ENCODE measurements around the gene YTHDC2. TPM values are rescaled to one million over a fixed set of nuclear protein-coding genes. Genes with fewer than 3 reads are reported as not detected.
"Not testable (repeated sequence)": the region's sequence is repeated elsewhere in the genome, so short reads cannot be mapped to it uniquely, and the experiment has no call there.

The YTHDC2 gene
- total RNA-seq, 1 experiment from 2014 or later, result 3.4 TPM

DNA sequence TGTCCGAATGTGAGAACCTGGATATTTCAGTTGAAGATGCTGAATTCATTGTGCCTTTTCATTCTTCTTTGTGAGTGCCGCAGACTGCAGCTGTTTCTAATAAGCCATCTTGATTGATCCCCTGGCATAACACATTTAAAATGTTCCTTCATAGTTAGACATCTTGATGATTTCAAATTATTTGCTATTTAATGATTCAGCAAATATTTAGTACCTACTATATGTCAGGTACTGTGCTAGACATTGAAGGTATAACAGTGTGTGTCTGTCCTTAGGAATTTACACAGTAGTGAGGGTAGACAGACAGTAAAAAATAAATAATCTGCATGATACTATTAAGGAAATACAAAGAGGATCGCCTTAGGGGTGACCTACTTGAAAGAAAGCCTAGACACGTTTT is 61.6 kb downstream of the YTHDC2 start:
- no peak for DNase-seq (ENCODE audit: low read depth)
- in situ Hi-C loops (cut with HindIII; ENCODE audit: low pct_unique_long_range_greater_than_20kb, low sequenced_read_pairs), result no loop called here

DNA sequence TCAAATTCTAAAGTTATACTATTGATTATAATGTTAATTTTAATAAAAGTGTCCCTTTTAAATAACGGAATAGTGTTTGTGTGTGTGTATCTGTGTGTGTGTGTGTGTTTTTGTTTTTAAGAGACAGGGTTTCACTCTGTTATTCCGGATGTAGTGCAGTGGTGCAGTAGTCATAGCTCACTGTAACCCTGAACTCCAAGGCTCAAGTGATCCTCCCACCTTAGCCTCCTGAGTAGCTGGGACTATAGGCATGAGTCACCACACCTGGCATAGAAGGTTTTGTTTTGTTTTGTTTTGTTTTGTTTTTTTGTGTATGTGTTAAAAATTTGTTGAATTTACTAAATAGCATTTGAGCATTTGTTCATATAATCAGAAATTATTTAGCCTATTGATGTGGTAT is 64.6 kb downstream of the YTHDC2 start:
- no peak for DNase-seq (ENCODE audit: low read depth)
- in situ Hi-C loops (cut with HindIII; ENCODE audit: low pct_unique_long_range_greater_than_20kb, low sequenced_read_pairs), result no loop called here

DNA sequence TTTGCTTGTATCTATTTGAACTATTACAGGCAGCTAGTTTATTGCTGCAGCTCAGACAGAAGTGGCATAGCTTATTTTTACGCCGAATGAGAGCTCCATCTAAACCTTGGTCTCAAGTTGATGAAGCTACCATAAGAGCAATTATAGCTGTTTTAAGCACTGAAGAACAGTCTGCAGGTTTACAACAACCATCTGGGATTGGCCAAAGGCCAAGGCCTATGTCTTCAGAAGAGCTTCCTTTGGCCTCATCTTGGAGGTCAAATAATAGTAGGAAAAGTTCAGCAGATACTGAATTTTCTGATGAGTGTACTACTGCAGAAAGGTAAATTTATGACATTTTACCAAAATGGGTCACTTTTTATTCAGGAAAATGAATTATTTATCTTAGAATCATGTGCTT is 67.9 kb downstream of the YTHDC2 start:
- DNase-seq (ENCODE audit: low read depth), result no peak
- in situ Hi-C loops (cut with HindIII; ENCODE audit: low pct_unique_long_range_greater_than_20kb, low sequenced_read_pairs), result no loop called here

DNA sequence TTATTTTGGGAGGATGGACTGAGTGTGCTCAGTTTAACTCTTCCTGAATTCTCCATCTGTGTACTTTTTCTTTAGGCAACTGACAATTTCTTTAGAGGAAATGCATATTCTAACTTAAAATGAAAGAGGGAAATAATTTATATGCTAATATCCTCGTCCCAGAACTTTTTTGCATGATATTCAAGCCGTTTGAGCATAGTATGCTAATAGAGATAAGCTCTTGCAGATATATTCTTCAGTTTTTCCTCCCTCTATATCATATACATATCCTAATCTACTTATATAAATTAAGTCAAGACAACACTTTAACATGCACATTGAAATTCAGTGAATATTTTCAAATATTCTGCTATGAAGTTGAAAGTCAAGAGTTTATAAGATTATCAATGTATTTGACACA is 84.7 kb downstream of the YTHDC2 start:
- no peak for DNase-seq (ENCODE audit: low read depth)
- in situ Hi-C loops (cut with HindIII; ENCODE audit: low pct_unique_long_range_greater_than_20kb, low sequenced_read_pairs), result no loop called here

DNA sequence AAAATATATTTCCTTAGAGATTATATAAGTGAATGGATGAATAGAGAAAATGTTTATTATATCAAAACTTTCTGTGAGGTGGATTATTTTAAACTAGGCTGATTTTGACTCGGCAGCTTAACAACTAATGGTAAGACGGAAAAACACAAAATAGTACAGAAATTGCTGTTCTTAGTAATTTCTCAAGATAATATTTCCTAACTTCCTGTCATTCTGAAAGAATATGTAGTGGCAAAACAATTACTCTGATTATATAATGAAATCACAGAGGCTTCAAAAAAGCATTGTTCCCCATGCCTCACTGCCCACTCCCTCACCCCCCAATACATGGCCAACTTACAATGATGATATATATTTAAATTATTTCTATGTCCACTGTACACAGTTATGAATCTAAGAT is 85.4 kb downstream of the YTHDC2 start:
- no peak for DNase-seq (ENCODE audit: low read depth)
- in situ Hi-C loops (cut with HindIII; ENCODE audit: low pct_unique_long_range_greater_than_20kb, low sequenced_read_pairs), result no loop called here

DNA sequence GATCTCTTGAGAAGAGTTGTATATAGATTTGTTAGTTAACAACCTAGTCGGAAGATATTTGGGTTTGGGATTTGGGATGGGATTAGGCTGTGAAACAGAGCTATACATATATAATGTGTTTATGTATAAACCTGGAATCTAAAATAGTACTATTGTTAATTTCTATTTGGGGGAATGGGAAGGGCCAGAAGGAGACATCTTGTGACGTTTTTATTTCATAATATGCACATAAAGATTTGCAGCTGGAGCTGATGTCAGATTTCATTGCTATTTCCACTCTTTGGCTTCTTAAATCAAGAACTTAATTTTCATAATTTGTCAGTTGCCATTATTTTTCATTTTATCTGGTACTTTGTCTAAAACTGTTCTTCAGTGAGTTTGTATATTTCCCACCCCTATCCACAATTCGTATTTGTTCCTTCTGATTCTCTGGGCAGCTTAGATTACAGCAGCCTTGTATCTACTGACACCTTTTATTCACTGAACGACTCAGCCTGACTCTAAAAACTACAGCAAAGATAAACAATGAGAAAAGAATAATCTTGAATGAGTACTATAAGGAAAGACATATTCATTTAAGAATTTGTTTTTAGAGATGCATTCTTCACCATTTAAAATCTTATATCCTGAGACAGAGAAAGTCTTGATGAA is 86.9 kb downstream of the YTHDC2 start:
- DNase-seq (ENCODE audit: low read depth), result no peak
- in situ Hi-C loops (cut with HindIII; ENCODE audit: low pct_unique_long_range_greater_than_20kb, low sequenced_read_pairs), result no loop called here

DNA sequence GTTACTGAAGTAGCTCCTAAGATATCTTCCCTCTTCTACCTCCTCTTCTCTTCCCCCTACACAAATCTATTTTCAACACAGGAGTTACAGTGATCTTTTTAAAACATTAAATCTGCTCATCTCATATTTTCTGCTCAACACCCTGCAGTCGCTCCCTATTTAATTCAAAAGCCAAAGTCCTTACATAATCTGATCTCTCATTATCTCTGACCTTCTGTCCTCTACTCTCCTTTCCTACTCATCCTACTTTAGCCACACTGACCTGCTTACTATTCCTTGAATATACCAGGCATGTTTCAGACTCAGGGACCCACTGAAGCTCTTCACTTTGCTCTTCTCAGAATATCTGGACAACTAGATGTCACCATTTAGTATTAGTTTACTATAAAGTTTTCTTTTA is 87.9 kb downstream of the YTHDC2 start:
- in situ Hi-C loops (cut with HindIII; ENCODE audit: low pct_unique_long_range_greater_than_20kb, low sequenced_read_pairs), result no loop called here
- DNase-seq (ENCODE audit: low read depth), result no peak

DNA sequence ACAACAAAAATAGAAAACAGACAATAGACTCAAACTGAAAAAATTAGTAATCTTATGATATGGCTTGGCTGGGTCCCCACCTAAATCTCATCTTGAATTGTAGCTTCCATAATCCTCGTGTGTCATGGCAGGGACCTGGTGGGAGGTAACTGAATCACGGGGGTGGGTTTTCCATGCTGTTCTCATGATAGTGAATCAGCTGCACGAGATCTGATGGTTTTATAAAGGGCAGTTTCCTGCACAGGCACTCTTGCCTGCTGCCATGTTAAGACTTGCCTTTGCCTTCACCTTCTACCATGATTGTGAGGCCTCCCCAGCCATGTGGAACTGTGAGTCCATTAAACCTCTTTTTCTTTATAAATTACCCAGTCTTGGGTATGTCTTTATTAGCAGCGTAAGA is 89.8 kb downstream of the YTHDC2 start:
- DNase-seq (ENCODE audit: low read depth); in situ Hi-C loops (cut with HindIII; ENCODE audit: low pct_unique_long_range_greater_than_20kb, low sequenced_read_pairs): not testable (repeated sequence)

DNA sequence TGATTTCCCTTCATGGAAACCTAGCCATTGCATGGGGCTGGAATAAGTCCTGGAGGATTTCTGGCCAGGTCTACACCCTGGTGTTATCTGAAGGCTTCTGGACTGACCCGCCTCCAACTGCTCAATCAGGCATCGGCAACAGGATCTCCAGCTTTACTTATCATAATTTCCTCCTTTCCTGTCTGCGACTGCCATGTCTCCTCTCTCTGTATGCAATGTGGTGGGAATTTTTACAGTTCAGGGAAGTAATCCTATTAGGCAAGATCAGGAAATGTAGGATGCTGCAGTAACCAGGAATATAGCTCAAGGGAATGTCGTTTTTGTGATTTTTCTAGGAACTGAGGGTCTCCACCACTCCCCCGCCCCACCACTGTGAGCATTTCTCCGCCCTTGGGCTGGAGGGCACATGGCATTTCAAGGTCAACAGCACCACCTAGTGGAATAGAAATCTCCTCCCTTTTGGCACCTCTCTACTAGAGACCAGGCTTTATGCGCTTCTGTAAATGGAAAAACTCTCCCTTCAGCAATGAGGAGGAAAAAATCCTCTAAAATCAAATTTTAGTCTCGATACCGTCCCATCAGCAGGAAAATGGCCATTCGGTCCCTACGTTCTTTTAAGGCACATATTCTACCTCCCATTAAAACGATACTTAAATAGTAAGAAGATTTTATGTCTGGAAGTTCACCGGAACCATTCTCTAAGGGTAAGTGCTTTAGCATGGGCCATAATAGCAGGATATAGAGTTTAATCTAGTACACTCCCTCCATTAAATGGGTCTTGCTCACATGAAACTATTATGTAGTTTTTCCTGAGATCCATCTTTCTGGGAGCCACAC is 93.0 kb downstream of the YTHDC2 start:
- peak; percentile 30 for DNase-seq (ENCODE audit: low read depth)
- in situ Hi-C loops (cut with HindIII; ENCODE audit: low pct_unique_long_range_greater_than_20kb, low sequenced_read_pairs), result no loop called here

DNA sequence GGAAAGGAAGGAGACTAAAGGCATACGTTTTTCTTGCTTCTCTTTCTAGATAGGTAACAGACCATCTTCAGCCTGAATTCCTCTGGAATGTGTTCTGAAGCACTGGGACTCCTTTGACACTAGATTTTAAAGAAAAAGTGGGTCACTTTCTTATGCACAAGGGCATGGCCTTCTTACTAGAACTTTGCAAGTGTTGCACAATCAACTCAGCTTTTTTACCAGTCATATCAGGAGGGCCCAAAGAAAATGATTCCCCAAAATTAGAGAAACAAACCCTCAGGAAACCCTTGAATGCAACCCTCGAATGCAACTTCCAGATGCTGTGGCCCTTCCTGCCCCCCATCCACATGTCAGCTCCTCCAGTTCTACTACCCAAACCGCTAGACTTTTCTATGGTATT is 93.9 kb downstream of the YTHDC2 start:
- DNase-seq (ENCODE audit: low read depth), result no peak
- in situ Hi-C loops (cut with HindIII; ENCODE audit: low pct_unique_long_range_greater_than_20kb, low sequenced_read_pairs), result no loop called here

DNA sequence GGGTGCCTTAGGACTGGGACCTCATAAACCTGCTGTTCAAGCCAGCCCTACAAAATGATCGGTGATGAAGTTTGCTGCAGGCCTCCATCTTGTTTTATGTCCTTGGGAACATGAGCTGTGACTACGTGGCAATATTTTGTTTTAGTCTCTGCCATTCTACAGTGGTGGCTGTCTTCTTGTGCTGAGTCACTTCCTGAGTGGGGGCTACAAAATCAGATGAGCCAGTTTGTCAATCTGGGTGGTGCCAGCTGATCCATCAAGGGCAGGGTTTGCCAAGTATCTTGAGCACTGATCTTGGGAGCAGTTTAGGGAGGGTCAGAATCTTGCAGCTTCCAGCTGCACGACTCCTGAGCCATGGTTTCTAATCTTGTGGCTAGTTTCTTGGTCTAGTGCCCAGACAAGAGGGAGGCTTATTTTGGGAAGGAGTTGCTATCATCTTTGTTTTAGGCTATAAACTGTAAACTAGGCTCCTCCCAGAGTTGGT is 94.7 kb downstream of the YTHDC2 start:
- in situ Hi-C loops (cut with HindIII; ENCODE audit: low pct_unique_long_range_greater_than_20kb, low sequenced_read_pairs), result no loop called here
- no peak for DNase-seq (ENCODE audit: low read depth)

DNA sequence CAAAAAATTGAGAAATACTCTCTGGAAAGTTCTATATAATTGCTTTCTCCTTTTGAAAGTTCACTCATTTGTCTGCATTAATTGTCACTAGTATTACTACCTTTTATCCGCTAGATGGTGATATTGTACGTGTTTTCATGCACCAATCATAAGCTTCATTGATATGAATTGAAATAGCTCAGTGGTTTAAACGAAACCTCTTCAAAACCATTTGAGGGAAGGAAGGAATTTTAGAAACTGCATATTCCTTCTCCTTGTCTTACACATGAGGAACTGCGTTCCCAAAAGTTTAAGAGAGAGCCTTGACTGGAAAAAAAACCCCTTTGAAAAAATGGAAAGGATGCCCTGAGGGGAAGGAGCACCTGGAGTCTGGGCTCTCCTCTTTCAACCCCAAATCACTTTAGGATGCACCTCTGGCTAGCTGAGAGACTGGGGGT is 98.6 kb downstream of the YTHDC2 start:
- in situ Hi-C loops (cut with HindIII; ENCODE audit: low pct_unique_long_range_greater_than_20kb, low sequenced_read_pairs), result no loop called here
- DNase-seq (ENCODE audit: low read depth), result peak; percentile 16

DNA sequence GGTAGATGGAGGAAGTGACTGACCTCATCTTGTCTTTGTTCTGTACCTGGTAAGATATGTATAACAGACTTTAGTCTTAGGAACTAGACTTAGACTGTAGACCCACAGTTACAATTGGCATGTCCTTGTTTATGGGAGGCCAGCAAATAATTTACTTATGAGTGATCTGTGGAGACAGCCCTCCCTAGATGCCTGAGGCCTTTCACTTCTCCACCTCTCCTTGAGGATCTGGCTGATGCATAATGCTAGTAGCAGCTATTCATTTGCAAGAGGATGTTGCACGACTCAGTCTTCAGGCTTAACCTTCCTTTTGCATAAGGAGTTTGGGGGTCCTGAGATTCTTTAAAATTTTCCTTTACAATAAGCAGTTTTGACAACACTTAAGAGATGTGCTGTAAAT is 100.7 kb downstream of the YTHDC2 start:
- no peak for DNase-seq (ENCODE audit: low read depth)
- in situ Hi-C loops (cut with HindIII; ENCODE audit: low pct_unique_long_range_greater_than_20kb, low sequenced_read_pairs), result no loop called here

DNA sequence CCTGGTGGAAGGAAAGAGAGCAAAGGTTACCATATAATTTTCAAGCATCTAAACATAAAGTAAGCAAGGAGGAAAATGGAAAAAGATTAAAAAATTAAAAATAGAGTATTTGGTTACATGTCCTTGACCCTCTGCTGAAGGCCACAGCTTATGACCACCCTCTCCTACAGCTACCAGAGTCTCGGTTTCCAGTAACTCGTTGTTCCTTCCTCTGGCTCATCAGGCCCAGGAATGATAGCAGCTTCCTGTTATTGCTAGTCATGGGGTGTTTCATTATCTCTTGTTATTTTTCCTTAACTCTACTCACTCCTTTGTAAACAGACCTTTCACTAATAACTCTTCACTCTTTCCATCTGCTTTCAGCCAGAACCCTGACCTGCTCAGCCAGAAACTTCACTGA is 102.2 kb downstream of the YTHDC2 start:
- no peak for DNase-seq (ENCODE audit: low read depth)
- in situ Hi-C loops (cut with HindIII; ENCODE audit: low pct_unique_long_range_greater_than_20kb, low sequenced_read_pairs), result no loop called here

DNA sequence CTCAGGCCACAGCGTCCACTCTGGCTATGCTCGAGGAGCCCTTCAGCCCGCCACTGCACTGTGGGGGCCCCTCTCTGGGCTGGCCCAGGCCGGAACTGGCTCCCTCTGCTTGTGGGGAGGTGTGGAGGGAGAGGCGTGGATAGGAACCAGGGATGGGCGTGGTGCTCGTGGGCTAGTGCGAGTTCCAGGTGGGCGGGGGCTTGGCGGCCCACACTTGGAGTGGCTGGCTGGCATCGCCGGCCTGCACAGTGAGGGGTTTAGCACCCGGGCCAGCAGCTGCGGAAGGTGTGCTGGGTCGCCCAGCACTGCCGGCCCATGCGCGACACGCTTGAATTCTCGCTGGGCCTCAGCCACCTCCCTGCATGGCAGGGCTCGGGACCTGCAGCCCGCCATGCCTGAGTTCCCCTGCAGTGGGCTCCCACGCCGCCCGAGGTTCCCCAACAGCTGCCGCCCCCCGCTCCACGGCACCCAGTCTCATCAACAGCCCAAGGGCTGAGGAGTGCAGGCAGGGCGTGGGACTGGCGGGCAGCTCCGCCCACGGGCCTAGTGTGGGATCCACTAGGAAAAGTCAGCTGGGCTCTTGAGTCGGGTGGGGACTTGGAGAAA is 103.8 kb downstream of the YTHDC2 start:
- no peak for DNase-seq (ENCODE audit: low read depth)
- in situ Hi-C loops (cut with HindIII; ENCODE audit: low pct_unique_long_range_greater_than_20kb, low sequenced_read_pairs), result no loop called here

DNA sequence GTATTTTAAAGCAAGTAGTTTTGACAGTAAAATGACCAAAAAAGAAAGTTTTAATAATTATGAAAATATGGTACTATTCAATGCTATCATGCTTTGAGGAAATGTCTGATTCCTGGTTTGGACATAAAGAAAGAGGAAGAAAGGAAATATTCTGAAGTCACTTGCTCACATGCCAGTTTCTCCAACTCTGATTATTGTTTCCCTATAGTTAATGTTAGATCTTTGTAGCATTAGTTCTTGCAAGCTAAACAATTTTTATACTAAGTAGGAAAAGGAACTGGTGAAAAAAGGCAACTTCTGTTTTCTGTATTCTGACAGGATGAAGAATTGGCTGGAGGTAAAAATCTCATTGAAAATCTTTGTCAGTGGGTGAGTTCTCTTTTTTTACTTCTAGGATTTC is 119.5 kb downstream of the YTHDC2 start:
- DNase-seq (ENCODE audit: low read depth), result no peak
- in situ Hi-C loops (cut with HindIII; ENCODE audit: low pct_unique_long_range_greater_than_20kb, low sequenced_read_pairs), result no loop called here

DNA sequence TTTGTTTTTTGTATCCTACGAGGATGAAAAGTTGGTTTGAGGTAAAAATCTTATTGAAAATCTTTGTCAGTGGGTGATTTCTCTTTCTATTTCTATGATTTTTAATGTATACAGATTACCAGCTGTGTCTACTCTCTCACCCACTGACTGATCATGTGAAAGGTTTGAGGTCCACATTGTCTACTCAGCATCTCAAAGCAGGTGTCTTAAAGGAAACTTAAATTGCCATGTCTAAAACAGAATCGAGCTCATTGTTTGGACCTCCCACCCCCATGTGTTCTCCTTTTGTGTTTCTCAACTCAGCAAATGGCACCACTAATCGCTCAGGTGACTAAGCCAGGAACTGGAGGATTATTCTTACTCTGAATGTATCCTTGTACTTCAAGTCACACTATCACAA is 121.5 kb downstream of the YTHDC2 start:
- in situ Hi-C loops (cut with HindIII; ENCODE audit: low pct_unique_long_range_greater_than_20kb, low sequenced_read_pairs), result no loop called here
- DNase-seq (ENCODE audit: low read depth), result no peak

DNA sequence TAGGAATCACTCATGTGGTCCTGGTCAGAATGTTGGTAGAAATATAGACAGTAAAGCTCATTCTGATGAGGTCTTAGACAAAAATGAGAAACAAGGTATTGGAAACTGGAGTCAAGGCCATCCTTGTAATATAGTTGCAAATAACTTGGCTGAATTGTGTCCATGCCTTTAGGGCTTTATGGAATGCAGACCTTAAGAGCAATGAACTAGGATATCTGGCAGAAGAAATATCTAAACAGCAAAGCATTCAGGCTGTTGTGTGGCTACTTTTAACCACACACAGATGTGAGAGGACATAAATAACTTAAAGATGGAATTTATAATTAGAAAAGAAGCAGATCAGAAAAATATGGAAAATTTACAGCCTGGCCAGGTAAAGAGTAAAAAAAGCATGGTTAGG is 128.2 kb downstream of the YTHDC2 start:
- in situ Hi-C loops (cut with HindIII; ENCODE audit: low pct_unique_long_range_greater_than_20kb, low sequenced_read_pairs), result no loop called here
- DNase-seq (ENCODE audit: low read depth), result no peak
